WERI-Rb-1 (cell line): Measurements from ENCODE around the gene SUSD6.
A peak's percentile ranks its signal among the peaks of the same experiment; 100 is the strongest.

Experiments
- DNase-seq: peaks from one replicate; pipeline ENCODE4 v3.0.0-alpha.2; 2020
- H3K27ac ChIP-seq: fragments of 250-450 bp; sonication (Bioruptor Pico); 2 replicates; pipeline ENCODE4 v1.5.1; 2020; ENCODE audit warnings: mild to moderate bottlenecking, moderate library complexity
- H3K27me3 ChIP-seq: fragments of 250-450 bp; sonication (Bioruptor Pico); 2 replicates; pipeline ENCODE4 v1.5.1; 2021; ENCODE audit warnings: mild to moderate bottlenecking, low read depth, moderate library complexity; ENCODE audit not compliant: insufficient read depth, severe bottlenecking
- H3K36me3 ChIP-seq: fragments of 250-450 bp; sonication (Bioruptor Pico); 2 replicates; pipeline ENCODE4 v1.5.1; 2020; ENCODE audit warnings: mild to moderate bottlenecking, moderate library complexity
- H3K4me3 ChIP-seq: 2 replicates; pipeline ENCODE4 v1.5.1; 2011; ENCODE audit warnings: low read depth, mild to moderate bottlenecking, control low read depth, low read length
- H3K9me3 ChIP-seq: fragments of 250-450 bp; sonication (Bioruptor Pico); 2 replicates; pipeline ENCODE4 v1.5.1; 2021; ENCODE audit warnings: mild to moderate bottlenecking, moderate library complexity; ENCODE audit not compliant: severe bottlenecking
- CTCF ChIP-seq: IDR thresholded peaks from 2 replicates; pipeline ENCODE4 v1.5.1; 2011; ENCODE audit warnings: low read depth, mild to moderate bottlenecking, control low read depth, inconsistent platforms, low read length

SUSD6 gene

GRCh38 chr14:69574263-69574953 is 37.0 kb upstream of the SUSD6 start, which contains the start of gene CCDC177:
TSS of gene CCDC177 (minus strand) at chr14:69574871. CDS start at chr14:69573622, 1,249 bp downstream.
- H3K27ac ChIP-seq = peak within 1 kb of the TSS; percentile 72
- peak within 1 kb of the TSS; percentile 59 for H3K4me3 ChIP-seq
- peak; percentile 77 for TF ChIP-seq CTCF
- peak; percentile 74 for DNase-seq
- H3K36me3 ChIP-seq = peaks cover 3% of the 10 kb centered on the region; the same call in 1 of the 2 replicates
- H3K9me3 ChIP-seq = peaks cover 2% of the 10 kb centered on the region
- H3K27me3 ChIP-seq = no peaks in the 10 kb centered on the region

GRCh38 chr14:69574954-69575295 is 36.5 kb upstream of the SUSD6 start:
- Histone ChIP-seq H3K36me3 (peaks cover 3% of the 10 kb centered on the region; the same call in 1 of the 2 replicates), H3K4me3 (peak overlapping the region; percentile 59; the same call in 1 of the 2 replicates), H3K27ac (no peak overlapping the region), H3K27me3 (no peaks in the 10 kb centered on the region), H3K9me3 (peaks cover 2% of the 10 kb centered on the region)
- no peak for TF ChIP-seq CTCF
- no peak for DNase-seq

GRCh38 chr14:69579476-69579875 is 31.9 kb upstream of the SUSD6 start:
- H3K4me3 ChIP-seq = no peak overlapping the region
- no peak for TF ChIP-seq CTCF
- no peak for DNase-seq

GRCh38 chr14:69580009-69580577 is 31.3 kb upstream of the SUSD6 start:
- DNase-seq = peak; percentile 70
- no peaks in the 10 kb centered on the region for H3K9me3 ChIP-seq
- H3K27me3 ChIP-seq = no peaks in the 10 kb centered on the region
- H3K36me3 ChIP-seq = no peaks in the 10 kb centered on the region
- no peak overlapping the region for H3K27ac ChIP-seq
- no peak overlapping the region for H3K4me3 ChIP-seq
- peak; percentile 93 for TF ChIP-seq CTCF

More at GRCh38 chr14:69579476-69579875, 31.9 kb upstream of the SUSD6 start:
- no peaks in the 10 kb centered on the region for H3K36me3 ChIP-seq
- H3K27ac ChIP-seq = no peak overlapping the region
- no peaks in the 10 kb centered on the region for H3K27me3 ChIP-seq
- H3K9me3 ChIP-seq = no peaks in the 10 kb centered on the region

GRCh38 chr14:69581316-69581935 is 30.0 kb upstream of the SUSD6 start:
- peak overlapping the region; percentile 37 for H3K27ac ChIP-seq
- no peaks in the 10 kb centered on the region for H3K9me3 ChIP-seq
- no peak overlapping the region for H3K4me3 ChIP-seq
- no peaks in the 10 kb centered on the region for H3K27me3 ChIP-seq
- peak; percentile 67 for DNase-seq
- no peaks in the 10 kb centered on the region for H3K36me3 ChIP-seq
- TF ChIP-seq CTCF = no peak
